ENCODE results near the gene ASCC3. TPM values are rescaled to one million over a fixed set of nuclear protein-coding genes. Genes with fewer than 3 reads are reported as not detected.

The ASCC3 gene
- total and polyA plus RNA-seq, 2 donors (not counting 3 experiments of a cell fraction or from before 2014, with no cell fraction given): 15.7 to 57.2 TPM

DNA sequence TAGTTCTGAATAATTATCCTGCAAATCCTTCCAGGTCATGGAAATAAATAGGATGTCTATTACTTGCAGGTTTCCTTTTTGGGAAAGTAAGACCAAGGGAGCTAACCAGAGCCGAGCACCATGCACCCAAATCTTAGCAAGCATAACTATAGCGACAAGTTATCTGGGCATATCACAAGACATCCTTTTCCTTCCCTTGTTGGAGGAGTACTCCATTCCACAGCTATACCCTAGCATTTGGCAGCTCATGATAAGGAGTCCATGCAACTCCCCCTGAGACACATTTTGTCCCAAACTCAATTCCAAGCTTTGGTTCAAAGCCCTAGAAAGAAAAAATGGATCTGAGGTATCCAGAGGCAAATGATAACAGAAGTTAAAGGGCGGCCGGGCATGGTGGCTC is 16.5 kb upstream of the ASCC3 start:
- no peaks in the 10 kb centered on the region for H3K9me3 ChIP-seq (replicated peaks; ENCODE audit: control insufficient read depth, insufficient read depth, low read length)

More for the DNA sequence above, 16.5 kb upstream of the ASCC3 start:
- no peak for DNase-seq (ENCODE audit: low read depth, low spot score)
- Histone ChIP-seq H3K4me1 (ENCODE audit: control insufficient read depth, extremely low read depth, insufficient read depth, low read length) (no peaks in the 10 kb centered on the region), H3K27me3 (ENCODE audit: control insufficient read depth in 2 of 2, insufficient read depth in 2 of 2, low read length in 2 of 2) (no peaks in the 10 kb centered on the region), H3K4me3 (replicated peaks in 1 of 3; ENCODE audit: insufficient read depth in 1 of 3, low read depth in 1 of 3, low read length in 3 of 3) (no peak overlapping the region), H2AFZ (ENCODE audit: low read depth, low read length) (no peak overlapping the region), H3K27ac (ENCODE audit: insufficient read depth, low read depth, low read length) (no peak overlapping the region), H4K20me1 (replicated peaks; ENCODE audit: control insufficient read depth, extremely low read depth, insufficient read depth, low read length) (no peaks in the 10 kb centered on the region), H3K79me2 (ENCODE audit: control insufficient read depth, insufficient read depth, low read length) (no peaks in the 10 kb centered on the region), H3K4me2 (ENCODE audit: insufficient read depth, low read length) (no peak overlapping the region), H3K9me1 (replicated peaks; ENCODE audit: control insufficient read depth, extremely low read depth, insufficient read depth, low read length) (no peaks in the 10 kb centered on the region), H3K36me3 (ENCODE audit: control insufficient read depth in 2 of 2, extremely low read depth in 1 of 2, insufficient read depth in 2 of 2, low read length in 2 of 2) (no peaks in the 10 kb centered on the region), H3K9ac (replicated peaks; ENCODE audit: extremely low read depth, insufficient read depth, low read length) (no peak overlapping the region)
- CTCF ChIA-PET: no interaction called here
- dilution Hi-C loops (cut with MboI; ENCODE audit: extremely low pct_ligation_motif_present, low sequenced_read_pairs) (no loop called here), intact Hi-C loops (cut with micrococcal nuclease) (no loop called here)
- no peak for FAIRE-seq
- no peak for TF ChIP-seq JUN (IDR thresholded peaks at IDR 0.05; ENCODE audit: borderline replicate concordance, insufficient read depth, insufficient read length, low read depth)
- TF ChIP-seq, protein P1, sequence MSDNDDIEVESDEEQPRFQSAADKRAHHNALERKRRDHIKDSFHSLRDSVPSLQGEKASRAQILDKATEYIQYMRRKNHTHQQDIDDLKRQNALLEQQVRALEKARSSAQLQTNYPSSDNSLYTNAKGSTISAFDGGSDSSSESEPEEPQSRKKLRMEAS (IDR thresholded peaks at IDR 0.05; ENCODE audit: insufficient read depth, insufficient read length): no peak
- TF ChIP-seq MYC (IDR thresholded peaks at IDR 0.05; ENCODE audit: low read depth, low read length): no peak
- TF ChIP-seq POLR2AphosphoS5 (IDR thresholded peaks at IDR 0.05; ENCODE audit: insufficient read depth, low read depth, low read length): no peak
- TF ChIP-seq, protein P2, sequence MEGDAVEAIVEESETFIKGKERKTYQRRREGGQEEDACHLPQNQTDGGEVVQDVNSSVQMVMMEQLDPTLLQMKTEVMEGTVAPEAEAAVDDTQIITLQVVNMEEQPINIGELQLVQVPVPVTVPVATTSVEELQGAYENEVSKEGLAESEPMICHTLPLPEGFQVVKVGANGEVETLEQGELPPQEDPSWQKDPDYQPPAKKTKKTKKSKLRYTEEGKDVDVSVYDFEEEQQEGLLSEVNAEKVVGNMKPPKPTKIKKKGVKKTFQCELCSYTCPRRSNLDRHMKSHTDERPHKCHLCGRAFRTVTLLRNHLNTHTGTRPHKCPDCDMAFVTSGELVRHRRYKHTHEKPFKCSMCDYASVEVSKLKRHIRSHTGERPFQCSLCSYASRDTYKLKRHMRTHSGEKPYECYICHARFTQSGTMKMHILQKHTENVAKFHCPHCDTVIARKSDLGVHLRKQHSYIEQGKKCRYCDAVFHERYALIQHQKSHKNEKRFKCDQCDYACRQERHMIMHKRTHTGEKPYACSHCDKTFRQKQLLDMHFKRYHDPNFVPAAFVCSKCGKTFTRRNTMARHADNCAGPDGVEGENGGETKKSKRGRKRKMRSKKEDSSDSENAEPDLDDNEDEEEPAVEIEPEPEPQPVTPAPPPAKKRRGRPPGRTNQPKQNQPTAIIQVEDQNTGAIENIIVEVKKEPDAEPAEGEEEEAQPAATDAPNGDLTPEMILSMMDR (IDR thresholded peaks at IDR 0.05; ENCODE audit: extremely low read depth in 1 of 2, insufficient read depth in 1 of 2, low read depth in 1 of 2, low read length in 2 of 2): no peak
- TF ChIP-seq GATA2 (IDR thresholded peaks at IDR 0.05; ENCODE audit: insufficient read depth, insufficient read length, low read depth, low read length): no peak
- TF ChIP-seq EZH2 (IDR thresholded peaks at IDR 0.05; ENCODE audit: borderline replicate concordance, low read depth, low read length, severe bottlenecking): no peak
- no TSS peak for BruUV-seq (replicated peaks)
- POLR2A ChIA-PET: no interaction called here
